ENCODE data around the gene IDH3B.

IDH3B gene

DNA sequence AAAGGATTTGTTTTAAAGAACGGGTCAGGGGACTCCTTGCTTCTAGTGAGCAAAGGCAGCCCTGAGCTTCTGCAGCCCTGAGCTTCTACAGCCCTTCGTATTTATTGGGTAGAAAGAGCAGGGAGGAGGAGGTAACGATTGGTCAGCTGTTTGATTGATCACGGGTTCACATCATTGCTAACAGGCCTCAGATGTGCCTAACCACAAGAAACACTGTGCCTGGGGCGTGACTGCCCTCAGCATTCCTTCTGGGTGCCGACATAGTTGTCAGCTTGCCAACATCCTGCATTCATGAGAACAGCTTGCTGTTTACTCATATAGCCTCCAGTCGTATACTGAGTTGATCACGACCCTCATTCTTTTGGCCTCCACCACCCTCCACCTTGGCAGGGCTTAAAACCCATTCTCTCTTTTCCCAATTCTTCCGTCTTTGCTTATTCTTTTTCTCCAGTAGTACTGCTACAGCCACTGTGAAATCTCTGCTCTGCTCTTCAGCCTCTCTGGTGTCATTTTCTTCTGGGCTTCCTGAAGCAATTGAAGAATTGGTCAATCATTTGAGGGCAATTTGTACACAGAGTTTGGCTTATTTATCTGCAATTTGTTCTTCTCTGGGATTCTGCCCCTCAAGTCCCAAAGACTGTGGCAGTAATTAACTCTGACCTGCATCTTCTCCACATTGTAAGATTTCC is 37.0 kb downstream of the IDH3B start:
- no peak overlapping the region for H3K27ac Mint-ChIP-seq
- H3K9me3 Mint-ChIP-seq, result peaks cover 29% of the 10 kb centered on the region
- H3K4me1 Mint-ChIP-seq, result no peaks in the 10 kb centered on the region
- H3K27me3 Mint-ChIP-seq (ENCODE audit: low read depth, poor library complexity), result peaks cover 51% of the 10 kb centered on the region
- TF ChIP-seq, protein P1, sequence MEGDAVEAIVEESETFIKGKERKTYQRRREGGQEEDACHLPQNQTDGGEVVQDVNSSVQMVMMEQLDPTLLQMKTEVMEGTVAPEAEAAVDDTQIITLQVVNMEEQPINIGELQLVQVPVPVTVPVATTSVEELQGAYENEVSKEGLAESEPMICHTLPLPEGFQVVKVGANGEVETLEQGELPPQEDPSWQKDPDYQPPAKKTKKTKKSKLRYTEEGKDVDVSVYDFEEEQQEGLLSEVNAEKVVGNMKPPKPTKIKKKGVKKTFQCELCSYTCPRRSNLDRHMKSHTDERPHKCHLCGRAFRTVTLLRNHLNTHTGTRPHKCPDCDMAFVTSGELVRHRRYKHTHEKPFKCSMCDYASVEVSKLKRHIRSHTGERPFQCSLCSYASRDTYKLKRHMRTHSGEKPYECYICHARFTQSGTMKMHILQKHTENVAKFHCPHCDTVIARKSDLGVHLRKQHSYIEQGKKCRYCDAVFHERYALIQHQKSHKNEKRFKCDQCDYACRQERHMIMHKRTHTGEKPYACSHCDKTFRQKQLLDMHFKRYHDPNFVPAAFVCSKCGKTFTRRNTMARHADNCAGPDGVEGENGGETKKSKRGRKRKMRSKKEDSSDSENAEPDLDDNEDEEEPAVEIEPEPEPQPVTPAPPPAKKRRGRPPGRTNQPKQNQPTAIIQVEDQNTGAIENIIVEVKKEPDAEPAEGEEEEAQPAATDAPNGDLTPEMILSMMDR (IDR thresholded peaks at IDR 0.05), result no peak
- H3K36me3 Mint-ChIP-seq (ENCODE audit: low read depth), result no peaks in the 10 kb centered on the region
- H3K4me3 Mint-ChIP-seq, result no peak overlapping the region
- DNase-seq, result no peak

DNA sequence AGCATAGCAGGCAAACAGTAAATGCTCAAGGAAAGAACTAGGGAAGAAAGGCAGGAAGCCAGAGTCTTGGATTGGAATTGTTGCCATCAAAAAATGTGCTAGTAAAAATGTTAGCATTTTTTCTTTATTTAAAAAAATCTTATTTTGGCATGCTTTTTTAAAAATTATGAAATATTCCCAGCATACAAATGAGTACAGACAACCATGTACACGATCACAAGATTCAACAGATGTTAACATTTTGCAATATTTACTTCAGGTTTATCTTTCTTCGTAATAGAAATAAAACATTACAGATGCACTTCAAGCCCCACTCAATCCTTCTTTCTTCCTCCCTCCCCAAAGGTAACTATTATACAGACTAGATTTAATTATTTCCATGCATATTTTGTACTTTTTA is 39.0 kb downstream of the IDH3B start:
- DNase-seq, result no peak
- Mint-ChIP-seq H3K4me1 (no peaks in the 10 kb centered on the region), H3K4me3 (no peak overlapping the region), H3K27ac (no peak overlapping the region), H3K27me3 (ENCODE audit: low read depth, poor library complexity) (peaks cover 50% of the 10 kb centered on the region), H3K9me3 (peaks cover 28% of the 10 kb centered on the region), H3K36me3 (ENCODE audit: low read depth) (no peaks in the 10 kb centered on the region)
- TF ChIP-seq, protein P1 (IDR thresholded peaks at IDR 0.05), result no peak

DNA sequence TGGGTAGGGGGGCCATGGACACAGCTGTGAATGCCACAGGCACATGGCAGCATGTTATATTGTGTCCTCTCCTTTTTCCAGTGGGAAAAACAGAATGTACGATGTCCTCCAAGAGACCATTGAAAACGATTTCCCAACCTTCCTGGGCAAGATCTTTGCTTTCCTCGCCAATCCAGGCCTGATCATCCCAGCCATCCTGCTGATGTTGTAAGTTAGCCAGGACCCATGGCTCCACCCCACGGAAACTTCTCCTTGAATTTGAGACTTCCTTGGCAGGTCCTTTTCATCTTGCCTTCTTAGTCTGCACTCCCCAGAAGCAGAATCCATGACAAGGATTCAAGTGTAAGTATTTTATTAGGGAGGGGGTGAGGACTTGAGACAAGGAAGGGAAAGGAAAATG is 39.8 kb downstream of the IDH3B start:
- H3K4me1 Mint-ChIP-seq, result no peaks in the 10 kb centered on the region
- H3K4me3 Mint-ChIP-seq, result no peak overlapping the region
- H3K9me3 Mint-ChIP-seq, result peaks cover 33% of the 10 kb centered on the region
- H3K36me3 Mint-ChIP-seq (ENCODE audit: low read depth), result no peaks in the 10 kb centered on the region
- TF ChIP-seq, protein P1 (IDR thresholded peaks at IDR 0.05), result no peak
- H3K27ac Mint-ChIP-seq, result no peak overlapping the region
- H3K27me3 Mint-ChIP-seq (ENCODE audit: low read depth, poor library complexity), result peaks cover 51% of the 10 kb centered on the region
- no peak for DNase-seq

DNA sequence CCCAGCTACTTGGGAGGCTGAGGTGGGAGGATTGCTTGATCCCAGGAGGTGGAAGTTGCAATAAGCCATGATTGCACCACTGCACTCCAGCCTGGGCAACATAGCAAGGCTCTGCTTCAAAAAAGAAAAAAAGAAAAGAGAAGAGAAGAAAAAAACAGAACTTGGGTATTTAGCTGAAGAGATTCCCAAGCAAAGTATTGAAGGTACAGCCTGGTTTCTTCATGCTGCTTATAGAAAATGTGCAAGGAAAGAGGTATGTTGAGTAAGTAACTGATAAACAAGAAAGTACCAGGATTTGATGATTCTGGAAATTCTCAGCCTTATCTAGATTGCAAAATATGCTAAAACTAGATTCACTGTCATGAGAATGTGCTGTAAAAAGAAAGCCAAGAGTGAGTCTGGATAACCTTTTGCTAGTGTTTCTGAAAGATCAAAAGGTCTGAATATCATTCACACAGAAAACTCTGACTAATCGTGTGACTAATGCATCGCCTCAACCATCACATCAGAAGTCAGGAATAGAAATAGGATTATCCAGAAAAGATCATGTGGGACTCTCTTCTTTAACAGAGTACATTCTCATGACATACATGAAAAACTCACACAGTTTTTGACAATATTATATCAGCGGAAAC is 43.9 kb downstream of the IDH3B start:
- Mint-ChIP-seq H3K9me3 (peaks cover 23% of the 10 kb centered on the region), H3K4me1 (no peaks in the 10 kb centered on the region), H3K27me3 (ENCODE audit: low read depth, poor library complexity) (peaks cover 65% of the 10 kb centered on the region), H3K36me3 (ENCODE audit: low read depth) (no peaks in the 10 kb centered on the region), H3K27ac (no peak overlapping the region), H3K4me3 (no peak overlapping the region)
- TF ChIP-seq, protein P1 (IDR thresholded peaks at IDR 0.05), result no peak
- DNase-seq, result no peak

DNA sequence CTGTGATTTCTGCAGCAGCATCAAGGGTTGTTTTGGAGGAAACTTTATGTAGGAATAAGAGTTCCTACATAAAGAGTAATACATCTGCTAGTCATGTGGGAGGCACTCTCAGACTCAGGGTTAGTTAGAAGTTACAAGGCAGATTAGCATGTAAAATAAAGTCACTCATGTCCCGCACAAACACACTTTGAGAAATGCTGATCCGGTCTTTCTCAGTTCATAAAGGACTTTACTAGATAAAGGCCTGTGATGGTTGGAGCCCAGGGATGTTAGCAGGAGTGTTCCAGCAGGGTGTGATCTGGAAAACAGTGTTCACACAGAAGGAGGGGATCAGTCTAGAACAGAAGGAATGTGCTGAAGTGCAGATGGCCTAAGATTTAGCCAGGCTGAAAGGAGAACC is 44.7 kb downstream of the IDH3B start:
- Mint-ChIP-seq H3K9me3 (peaks cover 23% of the 10 kb centered on the region), H3K36me3 (ENCODE audit: low read depth) (no peaks in the 10 kb centered on the region), H3K27ac (no peak overlapping the region), H3K4me1 (no peaks in the 10 kb centered on the region), H3K27me3 (ENCODE audit: low read depth, poor library complexity) (peaks cover 61% of the 10 kb centered on the region), H3K4me3 (no peak overlapping the region)
- DNase-seq, result no peak
- TF ChIP-seq, protein P1 (IDR thresholded peaks at IDR 0.05), result no peak

DNA sequence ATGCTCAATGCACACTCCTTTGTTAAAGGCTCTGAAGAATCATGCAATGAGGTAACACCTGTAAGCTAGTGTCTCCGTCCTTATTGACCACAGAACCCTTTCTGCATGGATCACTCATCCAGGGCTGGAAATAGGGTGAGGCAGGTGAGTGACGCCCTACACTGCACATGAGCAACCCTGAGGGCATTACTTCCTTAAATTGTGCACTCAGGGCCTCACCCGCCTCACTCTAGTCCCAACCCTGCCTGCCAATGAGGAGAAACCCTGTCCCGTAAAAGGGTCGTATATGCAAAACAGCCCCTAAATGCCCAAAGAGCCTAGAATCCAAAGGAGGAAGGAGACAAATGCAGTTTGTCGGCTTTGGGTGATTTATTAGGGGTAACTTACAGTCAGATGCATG is 45.2 kb downstream of the IDH3B start:
- H3K4me3 Mint-ChIP-seq, result no peak overlapping the region
- H3K9me3 Mint-ChIP-seq, result peaks cover 23% of the 10 kb centered on the region
- H3K27me3 Mint-ChIP-seq (ENCODE audit: low read depth, poor library complexity), result peaks cover 58% of the 10 kb centered on the region

More for the DNA sequence above, 45.2 kb downstream of the IDH3B start:
- Mint-ChIP-seq H3K4me1 (no peaks in the 10 kb centered on the region), H3K27ac (no peak overlapping the region), H3K36me3 (ENCODE audit: low read depth) (no peaks in the 10 kb centered on the region)
- TF ChIP-seq, protein P1 (IDR thresholded peaks at IDR 0.05), result no peak
- DNase-seq, result no peak
